Measurements from ENCODE around the gene GALNT2. TPM values are rescaled to one million over a fixed set of nuclear protein-coding genes. Genes with fewer than 3 reads are reported as not detected.
A peak's percentile ranks its signal among the peaks of the same experiment; 100 is the strongest.

Gene GALNT2
- total RNA-seq, 2 donors from 2014 or later = 47.4 to 67.3 TPM

- H3K9me3 ChIP-seq = no peaks in the 10 kb centered on the region
- TF ChIP-seq, protein P1, sequence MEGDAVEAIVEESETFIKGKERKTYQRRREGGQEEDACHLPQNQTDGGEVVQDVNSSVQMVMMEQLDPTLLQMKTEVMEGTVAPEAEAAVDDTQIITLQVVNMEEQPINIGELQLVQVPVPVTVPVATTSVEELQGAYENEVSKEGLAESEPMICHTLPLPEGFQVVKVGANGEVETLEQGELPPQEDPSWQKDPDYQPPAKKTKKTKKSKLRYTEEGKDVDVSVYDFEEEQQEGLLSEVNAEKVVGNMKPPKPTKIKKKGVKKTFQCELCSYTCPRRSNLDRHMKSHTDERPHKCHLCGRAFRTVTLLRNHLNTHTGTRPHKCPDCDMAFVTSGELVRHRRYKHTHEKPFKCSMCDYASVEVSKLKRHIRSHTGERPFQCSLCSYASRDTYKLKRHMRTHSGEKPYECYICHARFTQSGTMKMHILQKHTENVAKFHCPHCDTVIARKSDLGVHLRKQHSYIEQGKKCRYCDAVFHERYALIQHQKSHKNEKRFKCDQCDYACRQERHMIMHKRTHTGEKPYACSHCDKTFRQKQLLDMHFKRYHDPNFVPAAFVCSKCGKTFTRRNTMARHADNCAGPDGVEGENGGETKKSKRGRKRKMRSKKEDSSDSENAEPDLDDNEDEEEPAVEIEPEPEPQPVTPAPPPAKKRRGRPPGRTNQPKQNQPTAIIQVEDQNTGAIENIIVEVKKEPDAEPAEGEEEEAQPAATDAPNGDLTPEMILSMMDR (IDR thresholded peaks at IDR 0.05) = no peak
- no peak overlapping the region for H3K4me3 ChIP-seq
- no peaks in the 10 kb centered on the region for H3K27me3 ChIP-seq
- no peak for DNase-seq
- H3K27ac ChIP-seq = peak overlapping the region; percentile 25
- H3K9ac ChIP-seq (ENCODE audit: low read depth in 2 of 2, low read length in 2 of 2) = no peak overlapping the region
- no peaks in the 10 kb centered on the region for H3K36me3 ChIP-seq
- intact Hi-C loops (cut with DNase I) = no loop called here
- H3K4me1 ChIP-seq = peaks cover 6% of the 10 kb centered on the region
These were observed 107.6 kb downstream of the GALNT2 start for GRCh38 chr1:230174471-230175162.

GRCh38 chr1:230175163-230175747 lies 108.2 kb downstream of the GALNT2 start:
- TF ChIP-seq, protein P1 (IDR thresholded peaks at IDR 0.05) = no peak
- H3K36me3 ChIP-seq = no peaks in the 10 kb centered on the region
- H3K4me3 ChIP-seq = no peak overlapping the region
- no peaks in the 10 kb centered on the region for H3K27me3 ChIP-seq
- H3K9ac ChIP-seq (ENCODE audit: low read depth in 2 of 2, low read length in 2 of 2) = no peak overlapping the region
- peaks cover 6% of the 10 kb centered on the region for H3K4me1 ChIP-seq
- DNase-seq = peak; percentile 43
- intact Hi-C loops (cut with DNase I) = no loop called here
- H3K9me3 ChIP-seq = no peaks in the 10 kb centered on the region
- peak overlapping the region; percentile 25 for H3K27ac ChIP-seq

GRCh38 chr1:230175839-230176238 lies 108.8 kb downstream of the GALNT2 start:
- H3K36me3 ChIP-seq = no peaks in the 10 kb centered on the region
- TF ChIP-seq, protein P1 (IDR thresholded peaks at IDR 0.05) = no peak
- no peak for DNase-seq
- peaks cover 6% of the 10 kb centered on the region for H3K4me1 ChIP-seq
- intact Hi-C loops (cut with DNase I) = no loop called here
- H3K27ac ChIP-seq = no peak overlapping the region
- H3K9ac ChIP-seq (ENCODE audit: low read depth in 2 of 2, low read length in 2 of 2) = no peak overlapping the region
- no peaks in the 10 kb centered on the region for H3K27me3 ChIP-seq
- H3K9me3 ChIP-seq = no peaks in the 10 kb centered on the region
- H3K4me3 ChIP-seq = no peak overlapping the region

DNA sequence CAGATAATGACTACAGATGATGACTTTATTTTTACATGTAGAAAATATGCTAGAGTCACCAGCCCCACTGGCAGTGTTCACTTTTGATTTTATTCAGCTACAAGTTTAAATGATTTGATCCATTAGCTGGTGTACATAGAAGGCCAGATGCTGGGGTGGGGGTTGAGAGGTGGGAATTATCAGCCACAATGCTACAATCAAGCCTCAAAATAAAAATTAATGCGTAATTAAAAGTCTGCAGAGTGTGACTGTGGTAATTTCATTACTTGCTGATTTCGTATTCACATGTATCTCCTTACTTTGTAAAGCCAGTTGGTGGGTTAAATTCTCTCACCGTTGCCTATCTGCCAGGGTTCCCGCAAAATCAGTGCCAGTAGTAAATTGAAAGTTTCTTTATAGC lies 109.3 kb downstream of the GALNT2 start:
- no peak overlapping the region for H3K4me3 ChIP-seq
- no peaks in the 10 kb centered on the region for H3K9me3 ChIP-seq
- H3K9ac ChIP-seq (ENCODE audit: low read depth in 2 of 2, low read length in 2 of 2) = no peak overlapping the region
- H3K36me3 ChIP-seq = no peaks in the 10 kb centered on the region
- DNase-seq = no peak
- intact Hi-C loops (cut with DNase I) = no loop called here
- H3K4me1 ChIP-seq = peaks cover 6% of the 10 kb centered on the region
- no peaks in the 10 kb centered on the region for H3K27me3 ChIP-seq
- no peak overlapping the region for H3K27ac ChIP-seq
- TF ChIP-seq, protein P1 (IDR thresholded peaks at IDR 0.05) = no peak

DNA sequence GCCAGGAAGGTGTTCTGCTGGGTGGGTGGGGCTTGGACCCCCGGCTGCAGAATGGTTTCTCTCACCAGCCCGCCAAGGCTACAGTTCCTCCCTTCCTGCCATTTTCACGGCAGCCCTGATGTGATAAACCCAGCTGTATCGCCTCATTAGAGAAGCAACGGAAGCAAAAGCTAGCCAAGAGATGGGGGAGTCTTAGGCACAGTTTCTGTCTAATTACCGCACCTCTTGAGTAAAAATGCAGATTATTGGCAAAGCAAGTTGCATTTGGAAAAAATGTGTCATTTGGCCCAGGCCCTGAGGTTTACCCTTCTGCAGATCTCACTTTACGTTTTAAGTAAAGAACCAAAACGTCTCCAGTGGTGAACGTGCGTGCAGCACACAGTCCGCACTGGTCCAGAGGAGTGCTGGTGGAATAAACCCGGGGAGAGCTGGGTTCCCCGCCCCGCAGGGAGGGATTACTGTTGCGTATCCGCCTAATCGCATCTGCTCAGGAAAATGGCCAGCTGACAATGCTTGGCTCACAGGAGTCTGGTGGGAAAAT lies 109.9 kb downstream of the GALNT2 start:
- peaks cover 6% of the 10 kb centered on the region for H3K4me1 ChIP-seq
- no peaks in the 10 kb centered on the region for H3K36me3 ChIP-seq
- DNase-seq = peak; percentile 47
- H3K9me3 ChIP-seq = no peaks in the 10 kb centered on the region
- TF ChIP-seq, protein P1 (IDR thresholded peaks at IDR 0.05) = no peak
- H3K4me3 ChIP-seq = no peak overlapping the region
- H3K27me3 ChIP-seq = no peaks in the 10 kb centered on the region
- intact Hi-C loops (cut with DNase I) = no loop called here
- no peak overlapping the region for H3K9ac ChIP-seq (ENCODE audit: low read depth in 2 of 2, low read length in 2 of 2)
- no peak overlapping the region for H3K27ac ChIP-seq

All from colonic mucosa (tissue), 4 donors.